Left renal cortex interstitium (tissue), 4 donors: ENCODE data around the gene SLCO6A1. TPM values are rescaled to one million over a fixed set of nuclear protein-coding genes. Genes with fewer than 3 reads are reported as not detected.
"Not testable (repeated sequence)": the region's sequence is repeated elsewhere in the genome, so short reads cannot be mapped to it uniquely, and the experiment has no call there.

ENCODE experiments used
- DNase-seq, 4 donors: peaks; one replicate each; pipeline ENCODE4 v3.0.0-alpha.2; 2013; ENCODE audit warnings: low read depth in 4 of 4, low spot score in 2 of 4, missing footprints in 1 of 4
- polyA plus RNA-seq, 4 donors: library from polyadenylated mRNA; unstranded; fragments of 120-200 nt; gene quantifications; one replicate each; pipeline ENCODE4 v1.2.1, GENCODE V29; 2013; ENCODE audit not compliant: insufficient read length in 4 of 4

The SLCO6A1 gene, protein sequence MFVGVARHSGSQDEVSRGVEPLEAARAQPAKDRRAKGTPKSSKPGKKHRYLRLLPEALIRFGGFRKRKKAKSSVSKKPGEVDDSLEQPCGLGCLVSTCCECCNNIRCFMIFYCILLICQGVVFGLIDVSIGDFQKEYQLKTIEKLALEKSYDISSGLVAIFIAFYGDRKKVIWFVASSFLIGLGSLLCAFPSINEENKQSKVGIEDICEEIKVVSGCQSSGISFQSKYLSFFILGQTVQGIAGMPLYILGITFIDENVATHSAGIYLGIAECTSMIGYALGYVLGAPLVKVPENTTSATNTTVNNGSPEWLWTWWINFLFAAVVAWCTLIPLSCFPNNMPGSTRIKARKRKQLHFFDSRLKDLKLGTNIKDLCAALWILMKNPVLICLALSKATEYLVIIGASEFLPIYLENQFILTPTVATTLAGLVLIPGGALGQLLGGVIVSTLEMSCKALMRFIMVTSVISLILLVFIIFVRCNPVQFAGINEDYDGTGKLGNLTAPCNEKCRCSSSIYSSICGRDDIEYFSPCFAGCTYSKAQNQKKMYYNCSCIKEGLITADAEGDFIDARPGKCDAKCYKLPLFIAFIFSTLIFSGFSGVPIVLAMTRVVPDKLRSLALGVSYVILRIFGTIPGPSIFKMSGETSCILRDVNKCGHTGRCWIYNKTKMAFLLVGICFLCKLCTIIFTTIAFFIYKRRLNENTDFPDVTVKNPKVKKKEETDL
- polyA plus RNA-seq: under 1 TPM in 1 of 4 donors, not detected in 3; 0.16 TPM

DNA sequence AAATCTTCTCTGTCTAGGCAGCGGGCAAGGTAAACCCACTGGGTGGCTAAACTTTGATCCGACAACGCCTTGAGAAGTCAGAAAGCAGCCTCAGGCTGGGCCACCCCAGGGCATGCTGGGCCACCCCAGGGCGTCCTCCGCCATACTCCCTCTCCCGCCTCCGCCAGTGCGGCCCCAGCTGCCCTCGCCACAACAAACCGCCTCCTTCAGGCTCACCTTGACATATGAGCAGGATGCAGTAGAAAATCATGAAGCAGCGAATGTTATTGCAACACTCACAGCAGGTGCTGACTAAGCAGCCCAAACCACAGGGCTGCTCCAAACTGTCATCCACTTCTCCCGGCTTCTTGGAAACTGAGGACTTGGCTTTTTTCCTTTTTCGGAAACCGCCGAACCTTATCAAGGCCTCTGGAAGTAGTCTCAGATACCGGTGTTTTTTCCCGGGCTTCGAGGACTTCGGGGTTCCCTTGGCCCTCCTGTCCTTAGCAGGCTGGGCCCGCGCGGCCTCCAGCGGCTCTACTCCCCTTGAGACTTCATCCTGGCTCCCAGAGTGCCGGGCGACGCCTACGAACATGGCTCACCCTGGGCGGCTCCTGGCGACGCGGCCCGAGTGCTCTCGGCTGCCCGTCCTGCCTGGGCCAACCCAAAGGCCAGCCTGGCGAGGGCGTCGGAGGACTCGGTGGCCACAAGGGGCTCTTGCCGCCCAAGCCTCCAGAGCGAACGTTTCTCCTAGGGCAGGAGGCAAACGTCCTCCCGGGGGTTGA is at the start of gene SLCO6A1:
Gene SLCO6A1 (minus strand): TSS at position 731 of the 764 bp plus-strand sequence. CDS start 157 bp downstream, at position 574.
- DNase-seq: no peak

DNA sequence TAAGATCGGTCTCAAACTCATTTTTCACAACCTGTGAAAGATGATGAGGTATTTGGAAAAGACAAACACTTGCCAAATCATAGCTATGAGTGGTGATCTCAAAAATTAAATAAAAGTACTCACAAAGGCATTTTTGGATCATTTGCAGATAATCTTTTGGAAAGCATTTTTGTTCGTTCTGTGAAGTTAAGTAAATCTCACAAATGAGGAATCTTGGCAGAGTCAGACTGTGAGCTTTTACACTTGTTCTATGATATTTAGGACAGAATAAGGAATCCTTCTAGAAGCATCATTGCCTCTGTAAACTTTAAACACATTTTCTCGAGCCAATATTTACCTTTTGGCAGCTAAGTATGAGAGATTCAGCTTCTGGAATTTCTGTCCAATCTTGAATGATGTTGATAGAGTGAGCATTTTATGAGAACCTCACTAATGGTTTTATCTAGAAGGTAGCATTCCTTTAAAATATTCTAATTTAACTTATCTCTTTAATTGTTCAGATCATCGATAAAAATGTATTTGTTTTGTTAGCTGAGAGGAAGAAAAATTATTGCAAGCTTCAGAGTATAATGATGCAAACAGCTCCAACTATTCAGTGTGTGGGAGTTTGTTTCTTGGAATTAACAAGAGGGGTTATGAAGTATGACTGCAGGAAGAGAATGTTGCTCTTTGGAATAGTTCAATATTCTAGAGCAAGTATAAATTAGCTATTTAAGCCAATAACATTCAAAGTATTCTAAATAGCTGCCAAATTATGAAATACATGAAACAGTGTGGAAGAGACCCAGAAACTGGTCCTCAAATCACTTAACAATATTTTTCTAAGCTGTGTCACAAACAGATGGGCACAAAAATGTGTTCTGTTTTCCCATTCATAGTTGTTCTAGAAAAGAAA is 48.6 kb upstream of the SLCO6A1 start:
- DNase-seq: no peak

DNA sequence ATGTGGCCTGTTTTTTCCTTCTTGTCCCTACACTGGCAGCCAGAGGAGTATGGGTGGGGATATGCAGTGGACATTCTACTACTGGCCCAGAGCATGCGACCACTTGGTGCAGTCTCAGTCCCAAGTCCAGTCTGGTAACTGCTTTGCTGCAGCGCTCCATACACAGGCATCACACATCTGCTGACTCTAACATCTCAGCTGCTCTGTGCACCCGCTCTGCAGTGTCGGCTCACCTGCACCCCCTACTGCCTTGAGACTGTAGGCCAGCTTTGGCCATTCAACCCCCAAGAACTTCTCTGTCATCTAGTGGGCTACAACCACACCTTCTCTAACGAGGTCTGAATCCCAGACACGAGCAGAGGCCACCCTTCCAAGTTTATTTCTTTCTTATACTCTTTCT is 46.4 kb upstream of the SLCO6A1 start:
- DNase-seq: no peak

DNA sequence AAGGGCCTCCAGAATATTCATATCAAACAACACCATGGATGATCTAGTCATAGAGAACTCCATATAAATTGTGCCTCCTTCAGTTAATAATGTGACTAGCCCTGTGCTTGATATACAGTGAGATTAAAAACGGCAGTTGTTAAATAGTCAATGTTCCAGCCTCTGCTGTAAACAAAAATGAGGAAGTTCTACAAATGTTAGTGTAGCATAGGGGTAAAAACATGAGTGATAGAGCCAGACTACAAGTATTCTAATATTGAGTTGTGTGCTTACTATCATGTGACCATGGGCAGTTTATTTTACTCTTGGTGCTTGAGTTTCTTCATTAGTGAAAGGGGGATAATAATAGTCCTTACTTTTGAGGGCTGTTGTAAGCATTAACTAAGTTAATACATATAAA is 43.3 kb upstream of the SLCO6A1 start:
- no peak for DNase-seq

DNA sequence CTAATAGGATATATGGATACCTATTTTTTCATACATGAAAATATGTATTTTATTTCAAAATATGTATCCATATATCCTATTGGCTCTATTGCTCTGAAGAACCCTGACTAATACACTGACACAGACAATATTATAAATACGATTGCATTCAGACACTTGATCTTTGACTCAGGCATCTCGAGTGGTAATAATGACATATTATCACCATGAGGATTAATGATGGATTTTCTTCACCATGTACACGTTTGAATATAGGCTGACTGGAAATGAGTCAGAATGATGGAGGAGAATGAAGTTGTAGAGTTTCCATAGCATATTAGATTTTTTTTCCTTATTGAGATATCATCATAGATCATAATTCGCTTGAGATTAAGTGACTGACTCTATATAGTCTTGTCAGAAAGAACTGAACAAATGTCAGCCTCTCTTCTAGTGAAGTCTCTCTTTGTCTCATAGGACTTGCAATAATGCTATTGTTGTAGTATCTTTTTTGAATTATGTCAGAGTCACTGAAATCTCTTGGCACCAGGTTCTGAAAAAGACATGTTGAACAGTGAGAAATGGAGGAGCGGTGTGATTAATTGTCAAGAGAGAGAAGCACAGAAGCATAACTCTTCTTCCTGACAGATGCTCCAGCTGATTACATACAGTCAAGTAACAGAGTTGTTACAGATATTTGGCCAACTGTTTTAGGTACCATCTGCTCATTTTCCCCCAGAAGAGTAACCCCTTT is 41.4 kb upstream of the SLCO6A1 start:
- DNase-seq: no peak

DNA sequence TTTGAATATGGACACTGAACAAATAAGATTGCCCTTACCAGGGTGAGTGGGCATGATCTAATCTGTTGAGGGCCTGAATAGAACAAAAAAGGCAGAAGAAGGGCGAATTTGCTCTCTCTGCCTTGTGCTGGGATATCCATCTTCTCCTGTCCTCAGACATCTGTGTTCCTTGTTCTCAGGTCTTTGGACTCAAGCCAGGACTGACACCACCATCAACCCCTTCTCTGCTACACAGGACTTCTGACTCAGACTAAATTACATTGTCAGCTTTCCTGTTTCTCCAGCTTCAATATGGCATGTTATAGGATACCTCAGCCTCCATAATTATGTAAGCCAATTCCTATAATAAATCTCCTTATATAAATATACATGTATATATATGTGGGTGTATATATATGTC is 40.8 kb upstream of the SLCO6A1 start:
- no peak for DNase-seq

DNA sequence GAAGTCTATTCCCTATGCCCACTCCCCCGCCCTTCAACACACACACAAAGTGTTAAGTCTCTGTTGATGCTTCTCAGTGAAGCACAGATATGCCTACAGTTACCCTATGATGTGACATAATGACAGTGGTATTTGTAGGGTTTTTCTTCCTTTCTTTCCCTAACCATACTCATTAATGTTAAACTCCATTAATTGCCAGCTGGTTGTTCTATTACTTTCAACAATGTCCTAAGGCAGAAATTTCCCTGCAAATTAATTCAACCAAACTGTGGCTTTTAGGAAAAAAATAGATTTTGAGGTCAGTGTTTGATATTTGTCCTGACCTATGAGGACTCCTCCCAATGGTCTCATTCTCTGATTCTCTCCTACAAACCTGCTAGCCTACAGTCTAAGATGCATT is 38.2 kb upstream of the SLCO6A1 start:
- no peak for DNase-seq

DNA sequence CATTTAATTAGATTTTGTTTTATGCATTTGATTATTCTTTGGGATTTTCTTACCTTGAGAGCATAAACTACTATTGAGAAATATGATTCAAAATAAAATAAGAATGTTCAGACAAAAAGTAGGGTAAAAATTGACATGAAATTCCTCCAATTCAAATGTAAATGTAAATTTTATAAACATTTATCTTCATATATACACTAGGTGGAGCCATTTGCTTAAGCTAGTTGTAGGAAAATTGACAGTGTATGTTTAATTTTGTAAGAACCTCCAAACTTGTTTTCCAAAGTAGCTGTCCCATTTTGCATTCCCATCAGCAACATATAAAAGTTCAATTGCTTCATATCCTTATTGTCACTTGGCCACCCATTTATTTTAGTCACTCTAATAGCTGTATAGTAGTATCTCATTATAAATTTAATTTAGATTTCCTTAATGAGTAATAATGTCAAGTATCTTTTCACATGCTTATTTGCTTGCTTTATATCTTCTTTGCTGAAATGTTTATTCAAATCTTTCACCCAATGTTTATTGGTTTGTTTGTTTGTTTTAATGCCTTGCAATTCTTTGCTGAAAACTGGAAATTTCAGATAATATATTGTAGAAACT is 37.6 kb upstream of the SLCO6A1 start:
- DNase-seq: no peak

DNA sequence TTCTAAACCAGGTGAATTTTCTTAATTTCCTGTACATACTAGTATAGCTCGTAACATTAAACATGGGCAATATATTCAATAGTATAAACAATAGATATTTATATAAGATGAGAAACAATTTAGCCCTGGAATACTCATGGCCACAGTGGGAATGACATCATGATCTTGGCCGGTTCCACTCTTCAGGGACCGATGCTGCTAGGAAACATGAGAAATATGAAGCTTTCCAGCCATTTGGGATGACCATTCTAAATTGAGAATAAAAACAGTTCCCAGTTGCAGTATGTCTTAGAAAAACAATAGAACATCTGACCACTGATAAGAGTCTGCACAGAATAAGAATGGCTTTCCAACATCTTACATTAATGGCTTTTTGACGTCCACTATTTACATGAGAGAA is 33.3 kb upstream of the SLCO6A1 start:
- DNase-seq: no peak

DNA sequence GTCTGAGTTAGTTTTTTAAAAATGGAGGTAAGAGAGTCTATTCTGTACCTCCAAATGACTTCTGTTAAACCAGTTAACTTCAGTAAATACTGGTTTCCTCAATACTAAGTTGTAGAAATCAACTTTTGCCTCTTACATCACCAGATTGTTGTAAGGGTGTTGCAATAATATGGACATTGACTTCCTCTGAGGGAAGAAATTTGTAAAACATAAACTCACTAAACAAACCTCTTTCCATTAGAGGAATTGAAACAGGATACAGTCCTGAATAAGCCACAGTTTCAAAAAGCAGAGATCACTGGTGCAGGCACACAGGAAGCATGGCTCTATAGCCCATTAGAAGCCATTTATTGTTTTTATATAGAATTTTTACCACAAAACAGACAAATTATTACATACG is 32.7 kb upstream of the SLCO6A1 start:
- DNase-seq: no peak

DNA sequence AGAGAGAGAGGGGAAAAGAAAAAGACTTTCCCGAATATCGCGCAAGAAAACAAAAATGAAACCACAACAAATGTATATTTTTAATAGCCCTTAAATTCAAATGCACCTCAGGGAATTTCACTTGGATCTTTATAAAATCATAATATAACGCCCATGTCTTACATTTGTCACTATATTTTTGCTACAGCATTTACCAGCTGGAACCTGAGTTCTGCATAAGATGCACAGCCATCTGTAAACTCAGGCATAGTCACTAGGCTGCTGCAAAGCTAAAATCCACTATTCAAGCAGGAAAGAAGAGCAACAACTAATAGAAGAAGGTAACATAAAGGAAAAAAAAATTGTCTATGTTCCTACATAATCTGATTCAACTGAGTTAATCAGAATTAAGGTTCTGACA is 30.6 kb upstream of the SLCO6A1 start:
- DNase-seq: no peak

DNA sequence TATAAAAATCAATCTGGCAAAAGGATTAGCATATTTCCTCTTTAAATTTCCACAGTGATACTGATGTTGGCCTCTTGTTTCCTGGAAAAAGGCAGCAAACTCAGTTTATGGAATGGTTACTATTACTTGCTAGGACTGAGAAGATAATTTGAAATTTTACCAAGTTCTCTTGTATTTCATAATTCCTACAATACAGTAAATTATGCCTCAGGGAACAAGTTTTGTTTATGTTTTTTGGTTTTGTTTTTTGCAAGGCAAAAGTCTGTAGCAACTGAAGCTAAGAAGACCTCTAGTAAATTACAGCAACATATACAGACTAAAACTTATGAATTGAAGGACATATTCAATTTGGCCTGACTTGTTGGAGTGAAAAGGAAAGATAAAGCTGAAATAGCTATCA is 30.2 kb upstream of the SLCO6A1 start:
- no peak for DNase-seq

DNA sequence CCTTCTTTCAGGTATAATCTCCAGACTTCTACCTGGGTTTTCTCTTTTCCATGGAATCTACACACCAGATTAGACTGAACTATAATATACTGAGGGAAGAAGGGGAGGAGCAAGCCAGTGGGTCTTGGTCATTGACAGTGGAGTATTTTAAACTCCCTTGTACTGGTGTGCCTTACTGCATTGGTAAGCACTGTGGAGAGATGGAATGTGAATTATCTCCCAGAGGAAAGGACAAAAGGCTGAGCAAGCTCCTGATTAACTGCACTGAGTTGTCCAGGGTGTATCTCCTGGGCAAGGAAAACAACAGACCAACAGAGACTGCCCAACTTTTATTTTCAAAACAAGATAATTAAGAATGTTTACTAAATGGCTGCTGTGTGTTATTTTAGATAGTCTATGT is 29.8 kb upstream of the SLCO6A1 start:
- DNase-seq: no peak

DNA sequence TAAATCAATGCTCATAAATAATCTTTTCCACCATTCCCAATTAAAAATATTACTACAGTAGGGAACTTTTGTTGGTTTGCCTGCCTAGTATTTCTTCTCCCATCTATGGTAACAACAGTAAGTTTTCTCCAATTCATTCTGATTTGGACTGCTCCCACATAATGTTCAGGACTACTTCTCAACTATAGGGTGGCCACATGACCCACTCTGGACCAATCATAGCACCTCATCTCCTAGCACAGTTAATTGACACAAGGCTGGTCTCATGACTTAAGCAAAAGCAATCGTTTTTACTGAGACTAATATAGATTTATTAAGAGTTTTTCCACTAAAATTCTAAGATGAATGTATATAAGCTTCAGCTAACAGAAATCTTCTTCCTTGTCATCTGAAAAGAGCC is 28.7 kb upstream of the SLCO6A1 start:
- DNase-seq: no peak

DNA sequence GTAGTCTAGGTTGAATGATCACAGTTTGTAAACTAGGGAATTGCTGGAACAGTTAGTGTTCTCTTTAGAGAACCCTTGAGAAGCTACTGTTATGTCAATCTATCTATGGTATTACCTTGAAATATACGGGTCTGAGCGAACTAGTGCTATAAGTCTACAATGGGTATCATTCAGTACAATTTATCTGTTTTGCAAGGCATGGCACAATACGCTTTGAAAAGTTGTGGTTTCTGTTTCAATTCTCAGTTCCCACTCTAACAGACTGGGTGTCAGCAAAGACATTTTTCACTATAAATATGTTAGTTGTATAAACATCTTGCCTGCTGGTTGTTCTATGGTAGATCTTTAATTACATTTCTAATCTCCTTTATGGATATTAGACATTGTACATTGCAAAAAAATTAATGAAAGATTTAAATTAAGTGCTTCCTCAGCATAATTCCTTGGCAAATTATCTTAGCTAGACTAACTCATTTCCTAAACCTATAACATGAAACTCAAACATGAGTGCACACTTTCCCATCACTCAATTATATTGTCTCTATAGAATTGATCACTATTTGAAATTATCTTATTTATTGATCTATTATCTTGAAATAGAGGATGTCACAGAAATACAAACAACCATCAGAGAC is 24.9 kb upstream of the SLCO6A1 start:
- DNase-seq: no peak

DNA sequence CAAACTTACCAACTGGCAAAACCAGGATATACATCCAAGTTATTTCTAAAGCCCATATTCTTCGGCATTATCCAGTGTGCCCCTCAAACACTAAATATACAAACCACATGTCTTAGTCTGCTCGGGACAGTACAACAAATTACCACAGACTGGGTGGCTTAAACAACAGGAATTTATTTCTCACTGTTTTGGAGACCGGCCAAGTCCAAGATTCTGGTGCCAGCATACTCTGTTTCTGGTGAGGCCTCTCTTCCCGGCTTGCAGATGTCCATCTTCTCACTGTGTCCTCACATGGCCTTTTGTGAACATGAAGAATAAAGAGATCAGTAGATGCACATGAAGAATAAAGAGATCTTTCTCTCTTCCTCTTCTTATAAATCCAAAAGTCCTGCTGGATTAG is 12.9 kb upstream of the SLCO6A1 start:
- DNase-seq: no peak

DNA sequence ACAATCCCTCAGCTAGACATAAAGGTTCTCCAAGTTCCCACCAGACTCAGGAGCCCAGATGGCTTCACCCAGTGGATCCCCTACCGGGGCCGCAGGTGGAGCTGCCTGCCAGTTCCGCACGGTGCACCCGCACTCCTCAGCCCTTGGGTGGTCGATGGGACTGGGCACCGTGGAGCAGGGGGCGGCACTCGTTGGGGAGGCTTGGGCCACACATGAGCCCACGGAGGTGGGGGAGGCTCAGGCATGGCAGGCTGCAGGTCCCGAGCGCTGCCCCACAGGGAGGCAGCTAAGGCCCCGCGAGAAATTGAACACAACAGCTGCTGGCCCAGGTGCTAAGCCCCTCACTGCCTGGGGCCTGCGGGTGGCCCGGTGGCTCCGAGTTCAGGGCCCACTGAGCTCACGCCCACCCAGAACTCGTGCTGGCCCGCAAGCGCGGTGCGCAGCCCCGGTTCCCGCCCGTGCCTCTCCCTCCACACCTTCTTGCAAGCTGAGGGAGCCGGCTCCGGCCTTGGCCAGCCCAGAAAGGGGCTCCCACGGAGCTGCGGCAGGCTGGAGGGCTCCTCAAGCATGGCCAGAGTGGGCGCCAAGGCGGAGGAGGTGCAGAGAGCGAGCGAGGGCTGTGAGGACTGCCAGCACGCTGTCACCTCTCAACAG is 7.4 kb downstream of the SLCO6A1 start:
- not testable (repeated sequence) for DNase-seq

DNA sequence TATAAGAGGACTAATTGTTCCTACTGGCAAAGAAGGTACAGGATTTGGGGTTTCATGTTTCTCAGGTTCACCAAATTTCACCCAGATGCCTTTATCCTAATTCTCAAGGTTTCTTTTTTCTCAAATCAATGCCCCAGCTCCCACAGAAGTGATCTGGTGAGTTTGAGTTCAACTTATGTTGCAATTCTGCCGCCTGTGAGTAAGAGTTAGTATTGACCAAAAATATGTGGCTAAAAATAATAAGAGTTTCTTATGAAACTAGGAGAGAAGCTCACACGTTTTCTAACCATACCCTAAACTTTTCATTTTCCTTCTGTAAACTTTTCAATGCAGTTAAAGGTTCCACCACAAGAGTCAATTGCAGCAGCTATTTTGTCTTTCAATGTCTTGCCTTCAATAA is 15.1 kb downstream of the SLCO6A1 start:
- no peak for DNase-seq
